Right lobe of liver (tissue), 4 donors: ENCODE data around the gene CLASRP.

Experiments used
- CTCF ChIP-seq, 4 donors: fragments of 200-600 bp in 3 of 4; fragments of 450-650 bp in 1 of 4; IDR thresholded peaks; one replicate each; pipeline versions ENCODE4 v1.5.1 to v1.8.0; 2016 to 2022; ENCODE audit warnings: antibody characterized with exemption in 4 of 4, mild to moderate bottlenecking in 2 of 4
- POLR2A ChIP-seq: fragments of 450-650 bp; IDR thresholded peaks from one replicate; pipeline ENCODE4 v1.6.1; 2017; ENCODE audit warnings: antibody characterized with exemption, mild to moderate bottlenecking
- donor health status: DM: no; HTN: no; CAD: no.
- donor health status: DM: no; HTN: no; CAD: no.
- donor health status: DM: no; HTN: yes; CAD: no.

- TF ChIP-seq CTCF (IDR thresholded peaks at IDR 0.05) = no peak
- TF ChIP-seq POLR2A = no peak
Observed at GRCh38 chr19:45107621-45108150, 68.8 kb downstream of the CLASRP start.
